HCT116 (cell line): ENCODE data around the gene THTPA. TPM values are rescaled to one million over a fixed set of nuclear protein-coding genes. Genes with fewer than 3 reads are reported as not detected.

Experiments
- ATAC-seq: fragments of 200-7000 bp; cut with Tn5 transposase; 2 replicates; pipeline ENCODE4 v1.9.1; 2020; ENCODE audit warnings: mild to moderate bottlenecking, moderate library complexity
- BruUV-seq: library from RNA; stranded (reverse); fragments of 400-500 nt; replicated peaks from 2 replicates; lab custom pipeline; 2021; lab: Mats Ljungman, UMichigan
- CTCF ChIA-PET: fragments of 300-600 bp; sonication (Branson Sonifier 250); formaldehyde crosslinking; loops from one replicate; lab custom pipeline; 2021; ENCODE audit warnings: antibody characterized with exemption; lab: Charles Lee
- POLR2A ChIA-PET: fragments of 300-600, 350-600 bp; sonication (Branson Sonifier 250); formaldehyde crosslinking; loops from one replicate; lab custom pipeline; 2021; ENCODE audit warnings: antibody characterized with exemption; lab: Charles Lee
- RAD21 ChIA-PET, 2 experiments: fragments of 300-600 bp; sonication (Branson Sonifier 250); formaldehyde crosslinking; loops; one replicate each; lab custom pipeline; 2023; ENCODE audit warnings: low total read pairs in 2 of 2; ENCODE audit not compliant: uncharacterized antibody in 2 of 2, unreplicated experiment in 2 of 2, low non-redundant PET in 1 of 2; lab: Charles Lee
- DNase-seq: peaks from one replicate; pipeline ENCODE4 v3.0.0-alpha.2; 2010; ENCODE audit warnings: low read depth, low spot score
- H2AFZ ChIP-seq: fragments of 200-600 bp; shearing (Covaris generic), sonication (generic); 2 replicates; pipeline ENCODE4 v1.6.1; 2017; ENCODE audit warnings: low read depth, mixed run types, mixed read lengths, antibody characterized with exemption, low read length; ENCODE audit not compliant: poor library complexity, severe bottlenecking
- H3K27ac ChIP-seq: 2 replicates; pipeline ENCODE4 v1.5.1; 2012; ENCODE audit warnings: low read depth, low read length
- H3K27me3 ChIP-seq: fragments of 200-600 bp; sonication (generic); 2 replicates; pipeline ENCODE4 v1.6.1; 2016; ENCODE audit warnings: mixed run types, low read length, mixed read lengths; ENCODE audit not compliant: insufficient read depth
- H3K36me3 ChIP-seq, 2 experiments: fragments of 200-500 bp in 1 of 2; fragments of 200-600 bp in 1 of 2; sonication (Bioruptor generic) in 1 of 2; sonication (generic) in 1 of 2; 2 replicates each; pipeline versions ENCODE4 v1.5.1 to v1.6.1; 2014 to 2016; ENCODE audit warnings: low read length in 2 of 2, inconsistent platforms in 1 of 2, mixed read lengths in 1 of 2, mixed run types in 1 of 2; ENCODE audit not compliant: insufficient read depth in 2 of 2, control insufficient read depth in 1 of 2
- H3K4me1 ChIP-seq, 2 experiments: fragments of 200-600 bp in 1 of 2; sonication (generic) in 1 of 2; 2 replicates each; pipeline versions ENCODE4 v1.5.1 to v1.6.1; 2012 to 2017; ENCODE audit warnings: low read length in 2 of 2, inconsistent platforms in 1 of 2, mild to moderate bottlenecking in 1 of 2, mixed read lengths in 1 of 2, mixed run types in 1 of 2, moderate library complexity in 1 of 2; ENCODE audit not compliant: insufficient read depth in 2 of 2, control insufficient read depth in 1 of 2
- H3K4me2 ChIP-seq: fragments of 200-600 bp; sonication (generic); 2 replicates; pipeline ENCODE4 v1.6.1; 2017; ENCODE audit warnings: mixed run types, low read length, mixed read lengths
- H3K4me3 ChIP-seq, 2 experiments: fragments of 200-600 bp in 1 of 2; sonication (generic) in 1 of 2; replicated peaks in 1 of 2; 2 replicates each; pipeline ENCODE4 v1.5.1; 2011 to 2016; ENCODE audit warnings: low read length in 2 of 2, control low read depth in 1 of 2, low read depth in 1 of 2, mild to moderate bottlenecking in 1 of 2, mixed read lengths in 1 of 2, mixed run types in 1 of 2
- H3K79me2 ChIP-seq: fragments of 200-600 bp; sonication (generic); 2 replicates; pipeline ENCODE4 v1.6.1; 2017; ENCODE audit warnings: mild to moderate bottlenecking, mixed run types, low read length, moderate library complexity, mixed read lengths; ENCODE audit not compliant: insufficient read depth
- H3K9ac ChIP-seq: fragments of 200-600 bp; sonication (generic); 2 replicates; pipeline ENCODE4 v1.6.1; 2016; ENCODE audit warnings: low read length, mixed read lengths
- H3K9me2 ChIP-seq: fragments of 200-600 bp; sonication (generic), shearing (Covaris generic); 2 replicates; pipeline ENCODE4 v1.6.1; 2017; ENCODE audit warnings: mixed run types, mild to moderate bottlenecking, moderate library complexity; ENCODE audit not compliant: insufficient read depth
- H3K9me3 ChIP-seq, 2 experiments: fragments of 200-500 bp in 1 of 2; fragments of 200-600 bp in 1 of 2; sonication (Bioruptor generic) in 1 of 2; sonication (generic) in 1 of 2; 2 replicates each; pipeline ENCODE4 v1.6.1; 2014 to 2017; ENCODE audit warnings: low read length in 2 of 2, mixed read lengths in 2 of 2, inconsistent platforms in 1 of 2, low read depth in 1 of 2, mild to moderate bottlenecking in 1 of 2, mixed run types in 1 of 2, moderate library complexity in 1 of 2; ENCODE audit not compliant: control insufficient read depth in 1 of 2, insufficient read depth in 1 of 2
- H4K20me1 ChIP-seq: fragments of 200-600 bp; sonication (generic), shearing (Covaris generic); 2 replicates; pipeline ENCODE4 v1.6.1; 2017; ENCODE audit warnings: mixed run types, mild to moderate bottlenecking, moderate library complexity; ENCODE audit not compliant: insufficient read depth
- CBX3 ChIP-seq: IDR thresholded peaks from 2 replicates; pipeline ENCODE4 v1.6.1; 2012; ENCODE audit warnings: low read depth
- ELF1 ChIP-seq: IDR thresholded peaks from 2 replicates; pipeline ENCODE4 v1.6.1; 2012; ENCODE audit warnings: low read depth, borderline replicate concordance
- EZH2 ChIP-seq: fragments of 200-600 bp; sonication (generic); IDR thresholded peaks from 2 replicates; pipeline ENCODE4 v1.6.1; 2017; ENCODE audit warnings: antibody characterized with exemption, mixed run types
- EZH2phosphoT487 ChIP-seq: fragments of 200-600 bp; IDR thresholded peaks from 2 replicates; pipeline ENCODE4 v1.6.1; 2018; ENCODE audit warnings: antibody characterized with exemption, borderline replicate concordance
- FOSL1 ChIP-seq: IDR thresholded peaks from 2 replicates; pipeline ENCODE4 v1.6.1; 2012; ENCODE audit warnings: low read depth
- JUND ChIP-seq: IDR thresholded peaks from 2 replicates; pipeline ENCODE4 v1.6.1; 2012
- POLR2A ChIP-seq: IDR thresholded peaks from 2 replicates; pipeline ENCODE4 v1.7.0; 2011; ENCODE audit warnings: borderline replicate concordance; ENCODE audit not compliant: insufficient read depth, insufficient read length; ENCODE audit errors: extremely low read depth
- POLR2AphosphoS5 ChIP-seq: IDR thresholded peaks from 2 replicates; pipeline ENCODE4 v1.6.1; 2011; ENCODE audit warnings: mild to moderate bottlenecking, low read depth, low read length, moderate library complexity
- RAD21 ChIP-seq: IDR thresholded peaks from 2 replicates; pipeline ENCODE4 v1.6.1; 2012; ENCODE audit warnings: low read depth, mild to moderate bottlenecking
- SIN3A ChIP-seq: IDR thresholded peaks from 2 replicates; pipeline ENCODE4 v1.6.1; 2012; ENCODE audit warnings: low read depth
- SP1 ChIP-seq: IDR thresholded peaks from 2 replicates; pipeline ENCODE4 v1.6.1; 2012; ENCODE audit warnings: low read depth
- TCF7L2 ChIP-seq: IDR thresholded peaks from 2 replicates; pipeline ENCODE4 v1.7.0; 2011; ENCODE audit warnings: borderline replicate concordance, inconsistent platforms; ENCODE audit not compliant: insufficient read depth, insufficient read length; ENCODE audit errors: extremely low read depth
- YY1 ChIP-seq: IDR thresholded peaks from 2 replicates; pipeline ENCODE4 v1.6.1; 2011; ENCODE audit warnings: low read length, low read depth, moderate library complexity, mild to moderate bottlenecking; ENCODE audit not compliant: insufficient replicate concordance; ENCODE audit errors: extremely low read depth
- ZNF274 ChIP-seq: fragments of 200-500 bp; sonication (Bioruptor generic); IDR thresholded peaks from 2 replicates; pipeline ENCODE4 v1.6.1; 2014; ENCODE audit warnings: mild to moderate bottlenecking, low read depth, low read length, inconsistent platforms
- intact Hi-C: fragments of 100-400 bp; cut with micrococcal nuclease; formaldehyde crosslinking; loops from 2 replicates; pipeline ENCODE4 v1.10.0; 2022
- total RNA-seq: library from RNA; stranded (reverse); gene quantifications from one replicate; pipeline ENCODE4 v1.2.1, GENCODE V29; 2021; ENCODE audit not compliant: unreplicated experiment
- TF ChIP-seq, protein P1 (sequence below): IDR thresholded peaks from 2 replicates; pipeline ENCODE4 v1.6.1; 2012; ENCODE audit warnings: low read depth
- TF ChIP-seq, protein P2 (sequence below): IDR thresholded peaks from 2 replicates; pipeline ENCODE4 v1.6.1; 2012

Gene THTPA
- total RNA-seq, 1 experiment from 2014 or later, result 5.8 TPM

DNA sequence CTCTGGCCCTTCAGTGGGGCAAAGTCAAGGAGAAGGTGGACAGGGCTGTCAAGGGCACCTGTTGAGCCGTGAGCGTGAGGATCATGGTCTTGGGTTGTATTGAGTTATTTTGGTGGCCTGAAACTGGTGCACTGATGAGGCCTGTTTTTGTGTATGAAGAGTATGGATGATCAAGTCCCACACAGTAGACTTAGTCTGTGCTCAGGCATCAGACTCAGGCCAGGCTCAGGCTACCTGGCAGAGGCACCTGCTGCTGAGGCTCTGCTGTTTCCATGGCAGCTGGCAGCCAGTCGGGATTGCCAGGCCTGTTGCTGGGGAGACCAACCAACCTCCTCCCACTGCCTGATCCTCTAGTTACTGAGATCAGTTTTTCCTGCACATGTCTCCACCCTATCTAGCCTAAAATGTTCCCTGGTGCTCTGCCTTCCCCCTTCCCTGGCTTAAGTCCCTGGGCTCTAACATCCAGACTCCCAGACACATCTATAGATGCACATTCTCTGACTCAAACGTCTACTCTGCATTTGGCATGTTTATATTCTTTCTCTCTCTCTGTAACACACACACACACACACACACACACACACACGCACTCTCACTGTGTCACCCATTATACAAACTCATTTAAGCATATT, 17.4 kb downstream of the THTPA start:
- ChIA-PET POLR2A (no interaction called here), CTCF (no interaction called here)
- no peak overlapping the region for H2AFZ ChIP-seq

More for the DNA sequence above, 17.4 kb downstream of the THTPA start:
- no peaks in the 10 kb centered on the region for H4K20me1 ChIP-seq
- no peaks in the 10 kb centered on the region for H3K36me3 ChIP-seq
- RAD21 ChIA-PET, result no interaction called here
- no peaks in the 10 kb centered on the region for H3K9me3 ChIP-seq
- H3K4me3 ChIP-seq, result no peak overlapping the region
- no peak overlapping the region for H3K27ac ChIP-seq
- no TSS peak for BruUV-seq
- intact Hi-C loops, result no loop called here
- no peaks in the 10 kb centered on the region for H3K27me3 ChIP-seq
- no peak for ATAC-seq
- H3K9me2 ChIP-seq, result no peaks in the 10 kb centered on the region
- no peak overlapping the region for H3K4me2 ChIP-seq
- H3K79me2 ChIP-seq, result no peaks in the 10 kb centered on the region
- TF ChIP-seq SP1 (no peak), SIN3A (no peak), EZH2 (no peak), TCF7L2 (no peak), ZNF274 (no peak), FOSL1 (no peak), JUND (no peak), RAD21 (no peak), POLR2AphosphoS5 (no peak), POLR2A (no peak), EZH2phosphoT487 (no peak), ELF1 (no peak), CBX3 (no peak), YY1 (no peak)
- TF ChIP-seq, protein P1, sequence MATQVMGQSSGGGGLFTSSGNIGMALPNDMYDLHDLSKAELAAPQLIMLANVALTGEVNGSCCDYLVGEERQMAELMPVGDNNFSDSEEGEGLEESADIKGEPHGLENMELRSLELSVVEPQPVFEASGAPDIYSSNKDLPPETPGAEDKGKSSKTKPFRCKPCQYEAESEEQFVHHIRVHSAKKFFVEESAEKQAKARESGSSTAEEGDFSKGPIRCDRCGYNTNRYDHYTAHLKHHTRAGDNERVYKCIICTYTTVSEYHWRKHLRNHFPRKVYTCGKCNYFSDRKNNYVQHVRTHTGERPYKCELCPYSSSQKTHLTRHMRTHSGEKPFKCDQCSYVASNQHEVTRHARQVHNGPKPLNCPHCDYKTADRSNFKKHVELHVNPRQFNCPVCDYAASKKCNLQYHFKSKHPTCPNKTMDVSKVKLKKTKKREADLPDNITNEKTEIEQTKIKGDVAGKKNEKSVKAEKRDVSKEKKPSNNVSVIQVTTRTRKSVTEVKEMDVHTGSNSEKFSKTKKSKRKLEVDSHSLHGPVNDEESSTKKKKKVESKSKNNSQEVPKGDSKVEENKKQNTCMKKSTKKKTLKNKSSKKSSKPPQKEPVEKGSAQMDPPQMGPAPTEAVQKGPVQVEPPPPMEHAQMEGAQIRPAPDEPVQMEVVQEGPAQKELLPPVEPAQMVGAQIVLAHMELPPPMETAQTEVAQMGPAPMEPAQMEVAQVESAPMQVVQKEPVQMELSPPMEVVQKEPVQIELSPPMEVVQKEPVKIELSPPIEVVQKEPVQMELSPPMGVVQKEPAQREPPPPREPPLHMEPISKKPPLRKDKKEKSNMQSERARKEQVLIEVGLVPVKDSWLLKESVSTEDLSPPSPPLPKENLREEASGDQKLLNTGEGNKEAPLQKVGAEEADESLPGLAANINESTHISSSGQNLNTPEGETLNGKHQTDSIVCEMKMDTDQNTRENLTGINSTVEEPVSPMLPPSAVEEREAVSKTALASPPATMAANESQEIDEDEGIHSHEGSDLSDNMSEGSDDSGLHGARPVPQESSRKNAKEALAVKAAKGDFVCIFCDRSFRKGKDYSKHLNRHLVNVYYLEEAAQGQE, result no peak
- TF ChIP-seq, protein P2, sequence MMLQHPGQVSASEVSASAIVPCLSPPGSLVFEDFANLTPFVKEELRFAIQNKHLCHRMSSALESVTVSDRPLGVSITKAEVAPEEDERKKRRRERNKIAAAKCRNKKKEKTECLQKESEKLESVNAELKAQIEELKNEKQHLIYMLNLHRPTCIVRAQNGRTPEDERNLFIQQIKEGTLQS, result no peak
- TF ChIP-seq, all 23 proteins: peak for 0
- H3K4me1 ChIP-seq, result peaks cover 14% of the 10 kb centered on the region in 2 experiments
- DNase-seq, result no peak
- no peak overlapping the region for H3K9ac ChIP-seq
